OCI-LY7 (cell line): ENCODE results near the gene MUC5B.

Experiments
- CTCF ChIP-seq: fragments of 200-600 bp; sonication (generic); conservative IDR thresholded peaks from 2 replicates; pipeline ENCODE4 v1.5.1; 2014; ENCODE audit warnings: mild to moderate bottlenecking, antibody characterized with exemption, low read length, moderate library complexity, mixed read lengths
- EZH2phosphoT487 ChIP-seq: fragments of 200-600 bp; sonication (generic); IDR thresholded peaks from 2 replicates; pipeline ENCODE4 v1.6.1; 2018; ENCODE audit warnings: low read depth, borderline replicate concordance, mild to moderate bottlenecking, mixed run types, antibody characterized with exemption, low read length, moderate library complexity, mixed read lengths

GRCh38 chr11:1283091-1283511 is 60.2 kb downstream of the MUC5B start:
- TF ChIP-seq EZH2phosphoT487 (no peak), CTCF (no peak)
